K562 (cell line): ENCODE measurements around the gene SYNRG. TPM values are rescaled to one million over a fixed set of nuclear protein-coding genes. Genes with fewer than 3 reads are reported as not detected.
A peak's percentile ranks its signal among the peaks of the same experiment; 100 is the strongest.

Experiments used
- ARID3A ChIP-seq: IDR thresholded peaks from 2 replicates; pipeline ENCODE4 v1.6.1; 2012; ENCODE audit warnings: low read depth, low read length, improper control_type of control experiment, borderline replicate concordance
- BRD9 ChIP-seq: fragments of 450-650 bp; IDR thresholded peaks from 2 replicates; pipeline ENCODE4 v1.6.1; 2018; ENCODE audit warnings: low read depth; ENCODE audit not compliant: partially characterized antibody
- DACH1 ChIP-seq: fragments of 450-650 bp; IDR thresholded peaks from 2 replicates; pipeline ENCODE4 v1.6.1; 2018; ENCODE audit not compliant: partially characterized antibody
- E2F1 ChIP-seq: sonication (generic); formaldehyde crosslinking; IDR thresholded peaks from 2 replicates; pipeline ENCODE4 v1.8.1; 2023; ENCODE audit warnings: mild to moderate bottlenecking, missing genetic modification reagents, moderate library complexity
- MCM7 ChIP-seq, 2 experiments: fragments of 450-650 bp; IDR thresholded peaks; 2 replicates each; pipeline ENCODE4 v1.6.1; 2016 to 2018
- MEF2D ChIP-seq: conservative IDR thresholded peaks from 2 replicates; pipeline ENCODE4 v1.6.1; 2016; ENCODE audit warnings: low read depth, missing genetic modification characterization, missing compliant biosample characterization
- MYC ChIP-seq, 2 experiments: fragments of 250-450 bp in 1 of 2; sonication (Bioruptor Pico) in 1 of 2; IDR thresholded peaks; 2 replicates each; pipeline versions ENCODE4 v1.5.1 to v1.6.1; 2012 to 2021; ENCODE audit warnings: low read depth in 2 of 2, borderline replicate concordance in 1 of 2, improper control_type of control experiment in 1 of 2, low read length in 1 of 2, mild to moderate bottlenecking in 1 of 2, moderate library complexity in 1 of 2
- PRPF4 ChIP-seq: fragments of 200-400 bp; formaldehyde crosslinking; IDR thresholded peaks from one replicate; pipeline ENCODE4 v1.6.1; 2017; ENCODE audit warnings: low read length, low read depth, mild to moderate bottlenecking; ENCODE audit not compliant: insufficient read depth, poor library complexity, severe bottlenecking
- PYGO2 ChIP-seq: fragments of 450-650 bp; IDR thresholded peaks from 2 replicates; pipeline ENCODE4 v1.6.1; 2016; ENCODE audit warnings: mild to moderate bottlenecking, missing genetic modification characterization, moderate library complexity, missing compliant biosample characterization
- RBM22 ChIP-seq: fragments of 200-400 bp; formaldehyde crosslinking; IDR thresholded peaks from 2 replicates; pipeline ENCODE4 v1.6.1; 2018; ENCODE audit warnings: low read length, low read depth; ENCODE audit not compliant: poor library complexity, severe bottlenecking
- RBM34 ChIP-seq: fragments of 200-400 bp; formaldehyde crosslinking; IDR thresholded peaks from 2 replicates; pipeline ENCODE4 v1.6.1; 2018; ENCODE audit warnings: low read length, borderline replicate concordance; ENCODE audit not compliant: insufficient read depth
- RCOR1 ChIP-seq, 2 experiments: IDR thresholded peaks; 2 replicates each; pipeline ENCODE4 v1.6.1; 2012; ENCODE audit warnings: low read depth in 2 of 2, low read length in 2 of 2, borderline replicate concordance in 1 of 2, improper control_type of control experiment in 1 of 2
- SMARCE1 ChIP-seq: fragments of 450-650 bp; IDR thresholded peaks from 2 replicates; pipeline ENCODE4 v1.7.1; 2016; ENCODE audit warnings: mild to moderate bottlenecking
- STAT5A ChIP-seq: IDR thresholded peaks from 2 replicates; pipeline ENCODE4 v1.6.1; 2012; ENCODE audit warnings: low read length, inconsistent platforms, borderline replicate concordance
- TAL1 ChIP-seq: fragments of 450-650 bp; IDR thresholded peaks from 2 replicates; pipeline ENCODE4 v1.6.1; 2016; ENCODE audit warnings: mild to moderate bottlenecking
- TEAD4 ChIP-seq, 2 experiments: sonication (generic) in 1 of 2; formaldehyde crosslinking in 1 of 2; IDR thresholded peaks; 2 replicates each; pipeline versions ENCODE4 v1.6.1 to v1.8.0; 2012 to 2022; ENCODE audit warnings: borderline replicate concordance in 1 of 2, inconsistent platforms in 1 of 2, low read length in 1 of 2, mild to moderate bottlenecking in 1 of 2, missing genetic modification reagents in 1 of 2
- TOE1 ChIP-seq, 2 experiments: fragments of 450-650 bp in 1 of 2; sonication (generic) in 1 of 2; formaldehyde crosslinking in 1 of 2; IDR thresholded peaks; 2 replicates each; pipeline versions ENCODE4 v1.7.1 to v1.8.0; 2016 to 2022; ENCODE audit warnings: borderline replicate concordance in 2 of 2, mild to moderate bottlenecking in 2 of 2, antibody characterized with exemption in 1 of 2, inconsistent platforms in 1 of 2, low read depth in 1 of 2, missing genetic modification reagents in 1 of 2, moderate library complexity in 1 of 2
- TRIM24 ChIP-seq, 2 experiments: fragments of 450-650 bp; IDR thresholded peaks; 2 replicates each; pipeline ENCODE4 v1.6.1; 2016
- ZBTB2 ChIP-seq: fragments of 450-650 bp; IDR thresholded peaks from 2 replicates; pipeline ENCODE4 v1.6.1; 2016; ENCODE audit warnings: antibody characterized with exemption
- ZFP1 ChIP-seq: fragments of 450-650 bp; formaldehyde crosslinking; IDR thresholded peaks from 2 replicates; pipeline ENCODE4 v1.4.0; 2020; ENCODE audit warnings: mild to moderate bottlenecking, mixed read lengths
- ZKSCAN8 ChIP-seq: fragments of 200-800 bp; sonication (Bioruptor generic); IDR thresholded peaks from 2 replicates; pipeline ENCODE4 v1.6.1; 2016; ENCODE audit warnings: missing genetic modification characterization, missing compliant biosample characterization
- ZNF12 ChIP-seq: sonication (generic); formaldehyde crosslinking; IDR thresholded peaks from 2 replicates; pipeline ENCODE4 v1.4.0; 2020; ENCODE audit warnings: mild to moderate bottlenecking, missing genetic modification reagents
- ZNF165 ChIP-seq: fragments of 250-450 bp; sonication (Bioruptor Pico); IDR thresholded peaks from 2 replicates; pipeline ENCODE4 v1.4.0; 2020; ENCODE audit warnings: borderline replicate concordance
- ZNF445 ChIP-seq: fragments of 250-450 bp; sonication (Bioruptor Pico); IDR thresholded peaks from 2 replicates; pipeline ENCODE4 v1.4.0; 2020; ENCODE audit warnings: low read depth, mild to moderate bottlenecking, moderate library complexity
- polyA plus RNA-seq, 8 experiments: library from polyadenylated mRNA; depleted of rRNA in 4 of 8; stranded (reverse) in 5 of 8; unstranded in 3 of 8; fragments of >200 nt; fragmentation: Nextera tagmentation in 2 of 8; fragmentation: Illumina TruSeq in 1 of 8; extraction: Ambion mirVana in 2 of 8; extraction: Trizol in 1 of 8; gene quantifications; 2 replicates each; pipeline versions ENCODE4 v1.2.1 to v1.2.3, GENCODE V29; 2011 to 2014; ENCODE audit warnings: inconsistent platforms in 1 of 8, missing spikeins in 1 of 8
- total RNA-seq, 7 experiments: library from RNA; depleted of rRNA in 6 of 7; stranded (reverse); fragments of >200 nt in 6 of 7; fragmentation: Illumina TruSeq in 2 of 7; extraction: Trizol in 2 of 7; gene quantifications; 2 replicates each; pipeline versions ENCODE4 v1.2.1 to v1.2.3, GENCODE V29; 2011 to 2021; ENCODE audit warnings: low replicate concordance in 1 of 7

Gene SYNRG
- total and polyA plus RNA-seq, 9 of the 15 experiments (the other 6 are each of a cell fraction or from before 2014, with no cell fraction given) = 2.9 to 28.2 (median 15.1) TPM

- no peak for TF ChIP-seq ARID3A
- no peak for TF ChIP-seq RBM22
- no peak for TF ChIP-seq MYC (IDR thresholded peaks at IDR 0.05; ENCODE audit: low read depth, low read length)
- TF ChIP-seq MYC (CRISPR knock-in tag; IDR thresholded peaks at IDR 0.05; ENCODE audit: borderline replicate concordance, low read depth) = no peak
- no peak for TF ChIP-seq RCOR1 (IDR thresholded peaks at IDR 0.05; ENCODE audit: borderline replicate concordance in 1 of 2, low read depth in 2 of 2, low read length in 2 of 2)
- TF ChIP-seq E2F1 = no peak
- no peak for TF ChIP-seq ZNF445 (CRISPR knock-in tag)
- no peak for TF ChIP-seq TOE1 (IDR thresholded peaks at IDR 0.05; ENCODE audit: borderline replicate concordance)
- no peak for TF ChIP-seq TOE1 (CRISPR knock-in tag; IDR thresholded peaks at IDR 0.05; ENCODE audit: borderline replicate concordance, low read depth)
- no peak for TF ChIP-seq ZBTB2
- TF ChIP-seq ZNF12 = no peak
- no peak for TF ChIP-seq MCM7 (IDR thresholded peaks at IDR 0.05)
- TF ChIP-seq PRPF4 = no peak
- no peak for TF ChIP-seq TRIM24 (IDR thresholded peaks at IDR 0.05)
- no peak for TF ChIP-seq STAT5A
- no peak for TF ChIP-seq PYGO2 (tag)
- no peak for TF ChIP-seq TAL1
- 0 out of 2 replicates have a peak, but pooled peaks have one; percentile 10 for TF ChIP-seq TEAD4 (IDR thresholded peaks at IDR 0.05; ENCODE audit: low read length)
- no peak for TF ChIP-seq TEAD4 (CRISPR knock-in tag; IDR thresholded peaks at IDR 0.05; ENCODE audit: borderline replicate concordance)
- TF ChIP-seq ZNF165 (CRISPR knock-in tag) = no peak
- no peak for TF ChIP-seq SMARCE1
- TF ChIP-seq ZKSCAN8 = no peak
- no peak for TF ChIP-seq DACH1
- no peak for TF ChIP-seq MEF2D (tag)
- TF ChIP-seq ZFP1 (CRISPR knock-in tag) = no peak
- TF ChIP-seq RBM34 = no peak
- no peak for TF ChIP-seq BRD9
Observed at GRCh38 chr17:37489197-37490001, 119.8 kb downstream of the SYNRG start, which contains the start of gene DUSP14 (continued).
